GM23338 (cell line): ENCODE data around the gene USP35. TPM values are rescaled to one million over a fixed set of nuclear protein-coding genes. Genes with fewer than 3 reads are reported as not detected.

Source experiments
- ATAC-seq: fragments of 200-7000 bp; cut with Tn5 transposase; 3 replicates; pipeline ENCODE4 v1.9.1; 2020
- DNase-seq: peaks from one replicate; pipeline ENCODE4 v3.0.0-alpha.2; 2015; ENCODE audit warnings: low spot score
- H2AFZ ChIP-seq: fragments of 200-600 bp; sonication (generic); 2 replicates; pipeline ENCODE4 v1.8.0; 2016; ENCODE audit warnings: antibody characterized with exemption, mild to moderate bottlenecking, moderate library complexity
- H3F3A ChIP-seq: fragments of 200-600 bp; sonication (generic); replicated peaks from 2 replicates; pipeline ENCODE4 v1.8.0; 2017; ENCODE audit warnings: antibody characterized with exemption, mixed run types, low read depth
- H3K27ac ChIP-seq: fragments of 200-600 bp; sonication (generic); 2 replicates; pipeline ENCODE4 v1.6.1; 2016; ENCODE audit warnings: low read depth
- H3K27me3 ChIP-seq: fragments of 200-600 bp; sonication (generic); 2 replicates; pipeline ENCODE4 v1.8.0; 2016; ENCODE audit warnings: mild to moderate bottlenecking, mixed run types, moderate library complexity; ENCODE audit not compliant: insufficient read depth
- H3K36me3 ChIP-seq: fragments of 200-600 bp; sonication (generic); 2 replicates; pipeline ENCODE4 v1.8.0; 2016; ENCODE audit warnings: mild to moderate bottlenecking; ENCODE audit not compliant: insufficient read depth
- H3K4me1 ChIP-seq: fragments of 200-600 bp; sonication (generic); 2 replicates; pipeline ENCODE4 v1.8.0; 2016; ENCODE audit warnings: mild to moderate bottlenecking, moderate library complexity; ENCODE audit not compliant: insufficient read depth
- H3K4me2 ChIP-seq: fragments of 200-600 bp; sonication (generic); 2 replicates; pipeline ENCODE4 v1.7.1; 2017; ENCODE audit warnings: mixed run types
- H3K4me3 ChIP-seq: fragments of 200-600 bp; sonication (generic); 2 replicates; pipeline ENCODE4 v1.6.1; 2016; ENCODE audit warnings: mixed run types
- H3K79me2 ChIP-seq: fragments of 200-600 bp; sonication (generic); replicated peaks from 2 replicates; pipeline ENCODE4 v1.8.0; 2017; ENCODE audit warnings: mild to moderate bottlenecking; ENCODE audit not compliant: insufficient read depth
- H3K9me2 ChIP-seq: fragments of 200-600 bp; sonication (generic); 2 replicates; pipeline ENCODE4 v1.8.0; 2017; ENCODE audit not compliant: insufficient read depth
- H4K20me1 ChIP-seq: fragments of 200-600 bp; sonication (generic); replicated peaks from 2 replicates; pipeline ENCODE4 v1.8.0; 2017; ENCODE audit warnings: mild to moderate bottlenecking; ENCODE audit not compliant: insufficient read depth
- H3K27ac Mint-ChIP-seq: 2 replicates; pipeline ENCODE4 v1.8.0; 2020; ENCODE audit warnings: inconsistent platforms, mild to moderate bottlenecking, moderate library complexity, mixed read lengths
- H3K27me3 Mint-ChIP-seq: 3 replicates; pipeline ENCODE4 v1.8.0; 2022; ENCODE audit warnings: low read depth, mild to moderate bottlenecking, moderate library complexity, mixed read lengths, inconsistent platforms; ENCODE audit not compliant: insufficient read depth, poor library complexity
- H3K36me3 Mint-ChIP-seq: 3 replicates; pipeline ENCODE4 v1.8.0; 2021; ENCODE audit warnings: low read depth, mild to moderate bottlenecking, inconsistent platforms, moderate library complexity, mixed read lengths
- H3K4me1 Mint-ChIP-seq: 3 replicates; pipeline ENCODE4 v1.8.0; 2020; ENCODE audit warnings: mild to moderate bottlenecking, inconsistent platforms, mixed read lengths
- H3K4me3 Mint-ChIP-seq: 3 replicates; pipeline ENCODE4 v1.8.0; 2021; ENCODE audit warnings: moderate library complexity, mild to moderate bottlenecking, inconsistent platforms, mixed read lengths
- H3K9me3 Mint-ChIP-seq: 3 replicates; pipeline ENCODE4 v1.8.0; 2020; ENCODE audit warnings: moderate library complexity, mild to moderate bottlenecking, inconsistent platforms, mixed read lengths
- CREB1 ChIP-seq: fragments of 250-450 bp; sonication (Bioruptor Pico); IDR thresholded peaks from 2 replicates; pipeline ENCODE4 v1.5.0; 2020; ENCODE audit warnings: low read depth, mild to moderate bottlenecking, moderate library complexity
- EZH2 ChIP-seq: fragments of 200-600 bp; sonication (generic); IDR thresholded peaks from one replicate; pipeline ENCODE4 v1.8.0; 2017; ENCODE audit warnings: antibody characterized with exemption, mild to moderate bottlenecking, low read depth; ENCODE audit not compliant: unreplicated experiment
- EZH2phosphoT487 ChIP-seq: fragments of 200-600 bp; sonication (generic); IDR thresholded peaks from one replicate; pipeline ENCODE4 v1.8.1; 2018; ENCODE audit warnings: antibody characterized with exemption; ENCODE audit not compliant: unreplicated experiment
- POLR2AphosphoS5 ChIP-seq: IDR thresholded peaks from 2 replicates; pipeline ENCODE4 v1.6.1; 2016; ENCODE audit warnings: antibody characterized with exemption, low read depth
- ZNF114 ChIP-seq: fragments of 250-450 bp; sonication (Bioruptor Pico); IDR thresholded peaks from 2 replicates; pipeline ENCODE4 v1.5.0; 2020; ENCODE audit warnings: mild to moderate bottlenecking, moderate library complexity
- ZNF331 ChIP-seq: fragments of 250-450 bp; sonication (Bioruptor Pico); IDR thresholded peaks from 2 replicates; pipeline ENCODE4 v1.5.0; 2020; ENCODE audit warnings: low read depth, mild to moderate bottlenecking, moderate library complexity
- polyA plus RNA-seq: library from polyadenylated mRNA; unstranded; fragments of >200 nt; fragmentation: Nextera tagmentation; extraction: Ambion mirVana; gene quantifications from 2 replicates; pipeline ENCODE4 v1.2.1, GENCODE V29; 2016
- total RNA-seq: library from RNA; depleted of rRNA; stranded (reverse); fragments of >200 nt; shearing (Covaris generic); gene quantifications from 2 replicates; pipeline ENCODE4 v1.2.3, GENCODE V29; 2014
- TF ChIP-seq, protein P1 (sequence below): IDR thresholded peaks from 2 replicates; pipeline ENCODE4 v1.6.1; 2016; ENCODE audit warnings: antibody characterized with exemption
- TF ChIP-seq, protein P2 (sequence below): fragments of 250-450 bp; sonication (Bioruptor Pico); IDR thresholded peaks from 2 replicates; pipeline ENCODE4 v1.5.0; 2020; ENCODE audit warnings: mild to moderate bottlenecking, moderate library complexity

The USP35 gene
- total and polyA plus RNA-seq, 2 experiments from 2014 or later = 2.5 to 10.7 TPM

- H3K27me3 ChIP-seq = no peaks in the 10 kb centered on the region
- no peaks in the 10 kb centered on the region for H3F3A ChIP-seq
- no peak overlapping the region for H3K4me3 ChIP-seq
- Mint-ChIP-seq H3K36me3 (peaks cover 7% of the 10 kb centered on the region; the same call in 1 of the 3 replicates), H3K27ac (no peak overlapping the region), H3K4me3 (no peak overlapping the region), H3K27me3 (peaks cover 7% of the 10 kb centered on the region), H3K4me1 (no peaks in the 10 kb centered on the region), H3K9me3 (no peaks in the 10 kb centered on the region; the same call in 2 of the 3 replicates)
- no peak overlapping the region for H3K27ac ChIP-seq
- no peaks in the 10 kb centered on the region for H3K36me3 ChIP-seq
- no peak overlapping the region for H2AFZ ChIP-seq
- no peaks in the 10 kb centered on the region for H3K79me2 ChIP-seq
- DNase-seq = no peak
- H3K4me2 ChIP-seq = no peak overlapping the region
- no peak for ATAC-seq
- no peaks in the 10 kb centered on the region for H3K9me2 ChIP-seq
- H3K4me1 ChIP-seq = no peaks in the 10 kb centered on the region
- H4K20me1 ChIP-seq = no peaks in the 10 kb centered on the region
- TF ChIP-seq ZNF114 (CRISPR knock-in tag) (no peak), ZNF331 (no peak)
Observed at GRCh38 chr11:78170413-78170812, 18.3 kb upstream of the USP35 start.

DNA sequence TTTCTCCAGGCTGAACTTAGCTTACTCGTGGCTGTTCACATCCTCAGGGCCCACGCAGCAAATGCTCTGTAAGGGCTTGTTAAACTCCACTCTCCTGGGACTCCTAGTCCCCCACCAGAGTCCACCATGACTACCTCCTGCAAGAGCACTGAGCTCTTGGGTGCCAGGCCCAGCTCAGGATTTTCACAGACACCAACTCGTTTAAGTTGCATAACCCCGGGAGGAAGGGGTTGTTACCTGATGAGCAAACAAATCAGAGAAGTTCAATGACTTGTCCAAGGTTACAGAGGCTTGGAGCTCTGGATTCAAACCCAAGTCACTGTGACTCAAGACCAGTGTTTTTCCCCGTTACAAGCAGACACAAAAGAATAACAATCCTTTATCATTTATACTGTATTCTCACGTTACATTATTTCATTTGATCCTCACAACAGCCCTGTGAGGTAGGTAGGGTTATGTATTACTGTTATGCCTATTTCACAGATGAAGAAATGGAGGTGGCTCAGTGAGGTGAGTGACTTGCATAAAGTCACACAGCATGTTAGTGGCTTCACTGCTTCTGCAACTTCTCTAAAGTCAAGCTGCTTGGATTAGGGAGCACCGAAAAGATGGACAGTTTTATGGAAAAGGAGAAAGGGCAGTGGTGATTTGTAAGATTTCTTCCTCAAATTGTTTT is 17.7 kb upstream of the USP35 start:
- Mint-ChIP-seq H3K4me3 (no peak overlapping the region), H3K27me3 (peaks cover 7% of the 10 kb centered on the region), H3K36me3 (peaks cover 7% of the 10 kb centered on the region; the same call in 1 of the 3 replicates), H3K4me1 (no peaks in the 10 kb centered on the region), H3K9me3 (no peaks in the 10 kb centered on the region; the same call in 2 of the 3 replicates), H3K27ac (no peak overlapping the region)
- Histone ChIP-seq H3K36me3 (no peaks in the 10 kb centered on the region), H3K9me2 (no peaks in the 10 kb centered on the region), H3K4me2 (no peak overlapping the region), H3K79me2 (no peaks in the 10 kb centered on the region), H3F3A (no peaks in the 10 kb centered on the region), H3K4me1 (no peaks in the 10 kb centered on the region), H2AFZ (no peak overlapping the region), H3K27me3 (no peaks in the 10 kb centered on the region), H3K27ac (no peak overlapping the region), H4K20me1 (no peaks in the 10 kb centered on the region), H3K4me3 (no peak overlapping the region)
- DNase-seq (no peak), ATAC-seq (no peak)
- TF ChIP-seq ZNF114 (CRISPR knock-in tag) = no peak

DNA sequence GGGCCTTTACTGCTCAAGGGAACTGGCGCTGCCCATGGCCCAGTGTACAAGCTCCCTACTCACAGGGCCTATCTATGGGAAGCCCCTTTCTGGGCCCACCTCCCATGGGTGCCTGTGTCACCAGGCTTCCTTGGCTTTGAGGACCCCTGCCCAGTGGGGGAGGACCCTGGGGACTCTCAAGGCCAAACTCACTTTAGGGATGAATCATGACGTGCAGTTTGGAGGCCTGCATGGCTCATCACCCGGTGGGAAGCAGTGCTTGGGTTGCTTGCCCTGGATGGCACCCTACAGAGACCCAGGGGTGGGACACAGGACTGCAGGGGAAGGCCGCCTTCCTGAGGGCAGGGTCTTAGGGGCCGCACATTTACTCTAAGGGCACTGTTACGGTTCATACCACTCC is 16.8 kb upstream of the USP35 start:
- Histone ChIP-seq H3K27me3 (no peaks in the 10 kb centered on the region), H4K20me1 (no peaks in the 10 kb centered on the region), H3K36me3 (no peaks in the 10 kb centered on the region), H3K9me2 (no peaks in the 10 kb centered on the region), H3K4me1 (no peaks in the 10 kb centered on the region), H3F3A (no peaks in the 10 kb centered on the region), H3K4me3 (no peak overlapping the region), H2AFZ (no peak overlapping the region), H3K4me2 (no peak overlapping the region), H3K79me2 (no peaks in the 10 kb centered on the region), H3K27ac (no peak overlapping the region)
- peaks cover 9% of the 10 kb centered on the region for H3K27me3 Mint-ChIP-seq
- ATAC-seq = no peak
- no peak overlapping the region for H3K4me3 Mint-ChIP-seq
- H3K27ac Mint-ChIP-seq = no peak overlapping the region
- H3K36me3 Mint-ChIP-seq = peaks cover 7% of the 10 kb centered on the region; the same call in 1 of the 3 replicates
- H3K9me3 Mint-ChIP-seq = no peaks in the 10 kb centered on the region; the same call in 2 of the 3 replicates
- H3K4me1 Mint-ChIP-seq = no peaks in the 10 kb centered on the region
- DNase-seq = no peak
- TF ChIP-seq POLR2AphosphoS5 = no peak
- no peak for TF ChIP-seq EZH2phosphoT487
- TF ChIP-seq, protein P1, sequence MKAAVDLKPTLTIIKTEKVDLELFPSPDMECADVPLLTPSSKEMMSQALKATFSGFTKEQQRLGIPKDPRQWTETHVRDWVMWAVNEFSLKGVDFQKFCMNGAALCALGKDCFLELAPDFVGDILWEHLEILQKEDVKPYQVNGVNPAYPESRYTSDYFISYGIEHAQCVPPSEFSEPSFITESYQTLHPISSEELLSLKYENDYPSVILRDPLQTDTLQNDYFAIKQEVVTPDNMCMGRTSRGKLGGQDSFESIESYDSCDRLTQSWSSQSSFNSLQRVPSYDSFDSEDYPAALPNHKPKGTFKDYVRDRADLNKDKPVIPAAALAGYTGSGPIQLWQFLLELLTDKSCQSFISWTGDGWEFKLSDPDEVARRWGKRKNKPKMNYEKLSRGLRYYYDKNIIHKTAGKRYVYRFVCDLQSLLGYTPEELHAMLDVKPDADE = no peak
- no peak for TF ChIP-seq EZH2
- TF ChIP-seq, protein P2, sequence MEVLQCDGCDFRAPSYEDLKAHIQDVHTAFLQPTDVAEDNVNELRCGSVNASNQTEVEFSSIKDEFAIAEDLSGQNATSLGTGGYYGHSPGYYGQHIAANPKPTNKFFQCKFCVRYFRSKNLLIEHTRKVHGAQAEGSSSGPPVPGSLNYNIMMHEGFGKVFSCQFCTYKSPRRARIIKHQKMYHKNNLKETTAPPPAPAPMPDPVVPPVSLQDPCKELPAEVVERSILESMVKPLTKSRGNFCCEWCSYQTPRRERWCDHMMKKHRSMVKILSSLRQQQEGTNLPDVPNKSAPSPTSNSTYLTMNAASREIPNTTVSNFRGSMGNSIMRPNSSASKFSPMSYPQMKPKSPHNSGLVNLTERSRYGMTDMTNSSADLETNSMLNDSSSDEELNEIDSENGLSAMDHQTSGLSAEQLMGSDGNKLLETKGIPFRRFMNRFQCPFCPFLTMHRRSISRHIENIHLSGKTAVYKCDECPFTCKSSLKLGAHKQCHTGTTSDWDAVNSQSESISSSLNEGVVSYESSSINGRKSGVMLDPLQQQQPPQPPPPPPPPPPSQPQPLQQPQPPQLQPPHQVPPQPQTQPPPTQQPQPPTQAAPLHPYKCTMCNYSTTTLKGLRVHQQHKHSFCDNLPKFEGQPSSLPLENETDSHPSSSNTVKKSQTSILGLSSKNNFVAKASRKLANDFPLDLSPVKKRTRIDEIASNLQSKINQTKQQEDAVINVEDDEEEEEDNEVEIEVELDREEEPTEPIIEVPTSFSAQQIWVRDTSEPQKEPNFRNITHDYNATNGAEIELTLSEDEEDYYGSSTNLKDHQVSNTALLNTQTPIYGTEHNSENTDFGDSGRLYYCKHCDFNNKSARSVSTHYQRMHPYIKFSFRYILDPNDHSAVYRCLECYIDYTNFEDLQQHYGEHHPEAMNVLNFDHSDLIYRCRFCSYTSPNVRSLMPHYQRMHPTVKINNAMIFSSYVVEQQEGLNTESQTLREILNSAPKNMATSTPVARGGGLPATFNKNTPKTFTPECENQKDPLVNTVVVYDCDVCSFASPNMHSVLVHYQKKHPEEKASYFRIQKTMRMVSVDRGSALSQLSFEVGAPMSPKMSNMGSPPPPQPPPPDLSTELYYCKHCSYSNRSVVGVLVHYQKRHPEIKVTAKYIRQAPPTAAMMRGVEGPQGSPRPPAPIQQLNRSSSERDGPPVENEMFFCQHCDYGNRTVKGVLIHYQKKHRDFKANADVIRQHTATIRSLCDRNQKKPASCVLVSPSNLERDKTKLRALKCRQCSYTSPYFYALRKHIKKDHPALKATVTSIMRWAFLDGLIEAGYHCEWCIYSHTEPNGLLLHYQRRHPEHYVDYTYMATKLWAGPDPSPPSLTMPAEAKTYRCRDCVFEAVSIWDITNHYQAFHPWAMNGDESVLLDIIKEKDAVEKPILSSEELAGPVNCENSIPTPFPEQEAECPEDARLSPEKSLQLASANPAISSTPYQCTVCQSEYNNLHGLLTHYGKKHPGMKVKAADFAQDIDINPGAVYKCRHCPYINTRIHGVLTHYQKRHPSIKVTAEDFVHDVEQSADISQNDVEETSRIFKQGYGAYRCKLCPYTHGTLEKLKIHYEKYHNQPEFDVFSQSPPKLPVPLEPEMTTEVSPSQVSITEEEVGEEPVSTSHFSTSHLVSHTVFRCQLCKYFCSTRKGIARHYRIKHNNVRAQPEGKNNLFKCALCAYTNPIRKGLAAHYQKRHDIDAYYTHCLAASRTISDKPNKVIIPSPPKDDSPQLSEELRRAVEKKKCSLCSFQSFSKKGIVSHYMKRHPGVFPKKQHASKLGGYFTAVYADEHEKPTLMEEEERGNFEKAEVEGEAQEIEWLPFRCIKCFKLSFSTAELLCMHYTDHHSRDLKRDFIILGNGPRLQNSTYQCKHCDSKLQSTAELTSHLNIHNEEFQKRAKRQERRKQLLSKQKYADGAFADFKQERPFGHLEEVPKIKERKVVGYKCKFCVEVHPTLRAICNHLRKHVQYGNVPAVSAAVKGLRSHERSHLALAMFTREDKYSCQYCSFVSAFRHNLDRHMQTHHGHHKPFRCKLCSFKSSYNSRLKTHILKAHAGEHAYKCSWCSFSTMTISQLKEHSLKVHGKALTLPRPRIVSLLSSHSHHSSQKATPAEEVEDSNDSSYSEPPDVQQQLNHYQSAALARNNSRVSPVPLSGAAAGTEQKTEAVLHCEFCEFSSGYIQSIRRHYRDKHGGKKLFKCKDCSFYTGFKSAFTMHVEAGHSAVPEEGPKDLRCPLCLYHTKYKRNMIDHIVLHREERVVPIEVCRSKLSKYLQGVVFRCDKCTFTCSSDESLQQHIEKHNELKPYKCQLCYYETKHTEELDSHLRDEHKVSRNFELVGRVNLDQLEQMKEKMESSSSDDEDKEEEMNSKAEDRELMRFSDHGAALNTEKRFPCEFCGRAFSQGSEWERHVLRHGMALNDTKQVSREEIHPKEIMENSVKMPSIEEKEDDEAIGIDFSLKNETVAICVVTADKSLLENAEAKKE (CRISPR knock-in tag) = no peak
- no peak for TF ChIP-seq ZNF331
- no peak for TF ChIP-seq CREB1 (CRISPR knock-in tag)
